Activated CD8-positive, alpha-beta T cell treated with anti-CD3 and anti-CD28 coated beads, Interleukin-2, amount 10 ng/mL, durations not matched to agents 7 days and 5 days (primary cell): Measurements from ENCODE around the gene RPH3AL. TPM values are rescaled to one million over a fixed set of nuclear protein-coding genes. Genes with fewer than 3 reads are reported as not detected.
"Not testable (repeated sequence)": the region's sequence is repeated elsewhere in the genome, so short reads cannot be mapped to it uniquely, and the experiment has no call there.

Source experiments
- ATAC-seq: fragments of 150-1000 bp; cut with Tn5 transposase; one replicate; pipeline ENCODE4 v1.10.0; 2021; ENCODE audit warnings: moderate library complexity
- CTCF ChIA-PET: fragments of 350-600 bp; sonication (Branson Sonifier 250); formaldehyde crosslinking; loops from one replicate; lab custom pipeline; 2021; ENCODE audit warnings: antibody characterized with exemption; lab: Charles Lee
- POLR2A ChIA-PET: fragments of 350-600 bp; sonication (Branson Sonifier 250); formaldehyde crosslinking; loops from one replicate; lab custom pipeline; 2021; ENCODE audit warnings: antibody characterized with exemption; lab: Charles Lee
- DNase-seq: peaks from one replicate; pipeline ENCODE4 v3.0.0-alpha.2; 2020
- H3K27ac Mint-ChIP-seq: one replicate; pipeline ENCODE4 v1.8.0; 2021; ENCODE audit warnings: mild to moderate bottlenecking, mixed read lengths
- H3K27me3 Mint-ChIP-seq: one replicate; pipeline ENCODE4 v1.8.0; 2021; ENCODE audit warnings: low read depth, mixed read lengths
- H3K36me3 Mint-ChIP-seq: one replicate; pipeline ENCODE4 v1.8.0; 2021; ENCODE audit warnings: low read depth, mixed read lengths
- H3K4me1 Mint-ChIP-seq: one replicate; pipeline ENCODE4 v1.8.0; 2021; ENCODE audit warnings: low read depth, mixed read lengths
- H3K4me3 Mint-ChIP-seq: one replicate; pipeline ENCODE4 v1.8.0; 2021; ENCODE audit warnings: mild to moderate bottlenecking, mixed read lengths
- H3K9me3 Mint-ChIP-seq: one replicate; pipeline ENCODE4 v1.8.0; 2022; ENCODE audit warnings: mixed read lengths; ENCODE audit not compliant: insufficient read depth
- total RNA-seq, 2 experiments: library from RNA; stranded (reverse); gene quantifications; one replicate each; pipeline ENCODE4 v1.2.3, GENCODE V29; 2021

The RPH3AL gene
- total RNA-seq, 2 experiments from 2014 or later = 2.5 to 3.8 TPM

GRCh38 chr17:314614-314944, 38.0 kb downstream of the RPH3AL start:
- POLR2A ChIA-PET, H3K9me3 Mint-ChIP-seq, ATAC-seq, CTCF ChIA-PET, H3K27ac Mint-ChIP-seq, H3K4me1 Mint-ChIP-seq, H3K27me3 Mint-ChIP-seq, H3K36me3 Mint-ChIP-seq, H3K4me3 Mint-ChIP-seq, DNase-seq: not testable (repeated sequence)

GRCh38 chr17:313911-314613, 38.5 kb downstream of the RPH3AL start:
- Mint-ChIP-seq H3K36me3 (no peaks in the 10 kb centered on the region), H3K4me1 (no peaks in the 10 kb centered on the region), H3K27me3 (no peaks in the 10 kb centered on the region), H3K4me3 (no peak overlapping the region), H3K27ac (no peak overlapping the region), H3K9me3 (no peaks in the 10 kb centered on the region)
- CTCF ChIA-PET = interaction anchor here (0.8 kb wide), 1 partner anchor 98 kb away, joined by 3 read pairs; no protein-coding TSS in a partner anchor
- POLR2A ChIA-PET = no interaction called here
- DNase-seq = no peak
- no peak for ATAC-seq

- Mint-ChIP-seq H3K9me3 (no peaks in the 10 kb centered on the region), H3K4me3 (no peak overlapping the region), H3K36me3 (no peaks in the 10 kb centered on the region), H3K27ac (no peak overlapping the region), H3K4me1 (no peaks in the 10 kb centered on the region), H3K27me3 (no peaks in the 10 kb centered on the region)
- CTCF ChIA-PET = interaction anchor here (0.8 kb wide), 1 partner anchor 99 kb away, joined by 3 read pairs; no protein-coding TSS in a partner anchor
- POLR2A ChIA-PET = no interaction called here
- no peak for DNase-seq
- ATAC-seq = no peak
Measured at GRCh38 chr17:313231-313630, 39.4 kb downstream of the RPH3AL start.

GRCh38 chr17:312476-313148, 40.0 kb downstream of the RPH3AL start:
- DNase-seq (no peak), ATAC-seq (no peak)
- CTCF ChIA-PET = interaction anchor here (1.3 kb wide), 2 partner anchors 36 to 387 kb away, joined by 3 to 4 read pairs; no protein-coding TSS in a partner anchor
- POLR2A ChIA-PET = no interaction called here
- H3K36me3 Mint-ChIP-seq = no peaks in the 10 kb centered on the region
- no peaks in the 10 kb centered on the region for H3K4me1 Mint-ChIP-seq
- no peaks in the 10 kb centered on the region for H3K9me3 Mint-ChIP-seq
- H3K4me3 Mint-ChIP-seq = no peak overlapping the region
- H3K27ac Mint-ChIP-seq = no peak overlapping the region
- no peaks in the 10 kb centered on the region for H3K27me3 Mint-ChIP-seq

GRCh38 chr17:311119-311782, 41.4 kb downstream of the RPH3AL start:
- no peaks in the 10 kb centered on the region for H3K27me3 Mint-ChIP-seq
- ChIA-PET CTCF (interaction anchor here (1.3 kb wide), 2 partner anchors 34 to 389 kb away, joined by 3 to 4 read pairs; no protein-coding TSS in a partner anchor), POLR2A (no interaction called here)
- no peak for DNase-seq
- H3K4me3 Mint-ChIP-seq = no peak overlapping the region
- no peaks in the 10 kb centered on the region for H3K9me3 Mint-ChIP-seq
- no peak overlapping the region for H3K27ac Mint-ChIP-seq
- no peak for ATAC-seq
- no peaks in the 10 kb centered on the region for H3K4me1 Mint-ChIP-seq
- no peaks in the 10 kb centered on the region for H3K36me3 Mint-ChIP-seq

GRCh38 chr17:310111-311010, 42.2 kb downstream of the RPH3AL start:
- ATAC-seq (no peak), DNase-seq (no peak)
- H3K27me3 Mint-ChIP-seq = no peaks in the 10 kb centered on the region
- H3K27ac Mint-ChIP-seq = no peak overlapping the region
- H3K9me3 Mint-ChIP-seq = no peaks in the 10 kb centered on the region
- H3K36me3 Mint-ChIP-seq = no peaks in the 10 kb centered on the region
- no peaks in the 10 kb centered on the region for H3K4me1 Mint-ChIP-seq
- ChIA-PET CTCF (no interaction called here), POLR2A (no interaction called here)
- no peak overlapping the region for H3K4me3 Mint-ChIP-seq

- DNase-seq (no peak), ATAC-seq (peak; percentile 34)
- Mint-ChIP-seq H3K4me1 (no peaks in the 10 kb centered on the region), H3K36me3 (no peaks in the 10 kb centered on the region), H3K27ac (no peak overlapping the region), H3K9me3 (no peaks in the 10 kb centered on the region), H3K27me3 (no peaks in the 10 kb centered on the region), H3K4me3 (no peak overlapping the region)
- CTCF ChIA-PET = no interaction called here
- POLR2A ChIA-PET = no interaction called here
Measured at GRCh38 chr17:309361-309888, 43.2 kb downstream of the RPH3AL start.

GRCh38 chr17:307741-308507, 44.7 kb downstream of the RPH3AL start:
- ATAC-seq = no peak
- H3K4me3 Mint-ChIP-seq = no peak overlapping the region
- H3K4me1 Mint-ChIP-seq = no peaks in the 10 kb centered on the region
- no peaks in the 10 kb centered on the region for H3K36me3 Mint-ChIP-seq
- ChIA-PET POLR2A (no interaction called here), CTCF (no interaction called here)
- H3K27me3 Mint-ChIP-seq = no peaks in the 10 kb centered on the region
- H3K27ac Mint-ChIP-seq = no peak overlapping the region
- no peaks in the 10 kb centered on the region for H3K9me3 Mint-ChIP-seq
- no peak for DNase-seq

GRCh38 chr17:307295-307691, 45.3 kb downstream of the RPH3AL start:
- H3K9me3 Mint-ChIP-seq = no peaks in the 10 kb centered on the region
- no peak overlapping the region for H3K4me3 Mint-ChIP-seq
- no peaks in the 10 kb centered on the region for H3K4me1 Mint-ChIP-seq
- DNase-seq (no peak), ATAC-seq (no peak)
- H3K36me3 Mint-ChIP-seq = no peaks in the 10 kb centered on the region
- H3K27me3 Mint-ChIP-seq = no peaks in the 10 kb centered on the region
- ChIA-PET POLR2A (no interaction called here), CTCF (no interaction called here)
- no peak overlapping the region for H3K27ac Mint-ChIP-seq

GRCh38 chr17:306536-307294, 45.9 kb downstream of the RPH3AL start:
- no peak for ATAC-seq
- H3K4me1 Mint-ChIP-seq = no peaks in the 10 kb centered on the region
- POLR2A ChIA-PET = no interaction called here
- H3K36me3 Mint-ChIP-seq = no peaks in the 10 kb centered on the region
- no peaks in the 10 kb centered on the region for H3K27me3 Mint-ChIP-seq
- H3K4me3 Mint-ChIP-seq = no peak overlapping the region
- CTCF ChIA-PET = interaction anchor here (0.6 kb wide), 1 partner anchor 394 kb away, joined by 3 read pairs; no protein-coding TSS in a partner anchor
- no peaks in the 10 kb centered on the region for H3K9me3 Mint-ChIP-seq
- H3K27ac Mint-ChIP-seq = no peak overlapping the region
- DNase-seq = no peak
